GM21423 (cell line): ENCODE measurements around the gene ZRANB2.

Experiments
- ATAC-seq: cut with Tn5 transposase; IDR thresholded peaks from one replicate; pipeline ENCODE4 v1.9.1; 2021; ENCODE audit warnings: mild to moderate bottlenecking, moderate library complexity; ENCODE audit not compliant: unreplicated experiment

ZRANB2 gene

GRCh38 chr1:71028981-71029380 lies 51.9 kb downstream of the ZRANB2 start:
- ATAC-seq = no peak

GRCh38 chr1:71027991-71028390 lies 52.8 kb downstream of the ZRANB2 start:
- no peak for ATAC-seq

- ATAC-seq = no peak
Measured at GRCh38 chr1:71026093-71026492, 54.7 kb downstream of the ZRANB2 start.

- no peak for ATAC-seq
Measured at GRCh38 chr1:71023515-71023914, 57.3 kb downstream of the ZRANB2 start.

GRCh38 chr1:71019233-71019969 lies 61.4 kb downstream of the ZRANB2 start:
- ATAC-seq = no peak

- no peak for ATAC-seq
Measured at GRCh38 chr1:71018791-71019190, 62.0 kb downstream of the ZRANB2 start.

- ATAC-seq = no peak
Measured at GRCh38 chr1:71015745-71016144, 65.1 kb downstream of the ZRANB2 start.

- ATAC-seq = no peak
Measured at GRCh38 chr1:71014178-71014579, 66.7 kb downstream of the ZRANB2 start.
